ENCODE measurements around the gene EPHB6. TPM values are rescaled to one million over a fixed set of nuclear protein-coding genes. Genes with fewer than 3 reads are reported as not detected.

The EPHB6 gene
- total RNA-seq, 4 donors from 2014 or later: 3.3 to 10.5 (median 5.5) TPM

- WGBS: 22% methylated on average over 3 of the region's 3 CpGs
- Histone ChIP-seq H3K9me3 (peaks cover 0 to 5% (median 0%) of the 10 kb centered on the region in 4 donors), H3K4me1 (no peaks in the 10 kb centered on the region), H3K36me3 (no peaks in the 10 kb centered on the region), H3K27ac (replicated peaks in 1 of 4) (no peak overlapping the region), H3K4me3 (no peak overlapping the region), H3K27me3 (peaks cover 0 to 15% (median 0%) of the 10 kb centered on the region in 4 donors)
- no peak for DNase-seq (ENCODE audit: extremely low spot score)
- intact Hi-C loops (cut with DNase I): no loop called here
- TF ChIP-seq, protein P1, sequence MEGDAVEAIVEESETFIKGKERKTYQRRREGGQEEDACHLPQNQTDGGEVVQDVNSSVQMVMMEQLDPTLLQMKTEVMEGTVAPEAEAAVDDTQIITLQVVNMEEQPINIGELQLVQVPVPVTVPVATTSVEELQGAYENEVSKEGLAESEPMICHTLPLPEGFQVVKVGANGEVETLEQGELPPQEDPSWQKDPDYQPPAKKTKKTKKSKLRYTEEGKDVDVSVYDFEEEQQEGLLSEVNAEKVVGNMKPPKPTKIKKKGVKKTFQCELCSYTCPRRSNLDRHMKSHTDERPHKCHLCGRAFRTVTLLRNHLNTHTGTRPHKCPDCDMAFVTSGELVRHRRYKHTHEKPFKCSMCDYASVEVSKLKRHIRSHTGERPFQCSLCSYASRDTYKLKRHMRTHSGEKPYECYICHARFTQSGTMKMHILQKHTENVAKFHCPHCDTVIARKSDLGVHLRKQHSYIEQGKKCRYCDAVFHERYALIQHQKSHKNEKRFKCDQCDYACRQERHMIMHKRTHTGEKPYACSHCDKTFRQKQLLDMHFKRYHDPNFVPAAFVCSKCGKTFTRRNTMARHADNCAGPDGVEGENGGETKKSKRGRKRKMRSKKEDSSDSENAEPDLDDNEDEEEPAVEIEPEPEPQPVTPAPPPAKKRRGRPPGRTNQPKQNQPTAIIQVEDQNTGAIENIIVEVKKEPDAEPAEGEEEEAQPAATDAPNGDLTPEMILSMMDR (IDR thresholded peaks at IDR 0.05): no peak
- no peak for TF ChIP-seq EP300 (IDR thresholded peaks at IDR 0.05)
- TF ChIP-seq POLR2A (IDR thresholded peaks at IDR 0.05; ENCODE audit: low read depth): no peak
- no peak for TF ChIP-seq POLR2AphosphoS5 (IDR thresholded peaks at IDR 0.05)
These were observed 44.8 kb downstream of the EPHB6 start for GRCh38 chr7:142899661-142900060.

DNA sequence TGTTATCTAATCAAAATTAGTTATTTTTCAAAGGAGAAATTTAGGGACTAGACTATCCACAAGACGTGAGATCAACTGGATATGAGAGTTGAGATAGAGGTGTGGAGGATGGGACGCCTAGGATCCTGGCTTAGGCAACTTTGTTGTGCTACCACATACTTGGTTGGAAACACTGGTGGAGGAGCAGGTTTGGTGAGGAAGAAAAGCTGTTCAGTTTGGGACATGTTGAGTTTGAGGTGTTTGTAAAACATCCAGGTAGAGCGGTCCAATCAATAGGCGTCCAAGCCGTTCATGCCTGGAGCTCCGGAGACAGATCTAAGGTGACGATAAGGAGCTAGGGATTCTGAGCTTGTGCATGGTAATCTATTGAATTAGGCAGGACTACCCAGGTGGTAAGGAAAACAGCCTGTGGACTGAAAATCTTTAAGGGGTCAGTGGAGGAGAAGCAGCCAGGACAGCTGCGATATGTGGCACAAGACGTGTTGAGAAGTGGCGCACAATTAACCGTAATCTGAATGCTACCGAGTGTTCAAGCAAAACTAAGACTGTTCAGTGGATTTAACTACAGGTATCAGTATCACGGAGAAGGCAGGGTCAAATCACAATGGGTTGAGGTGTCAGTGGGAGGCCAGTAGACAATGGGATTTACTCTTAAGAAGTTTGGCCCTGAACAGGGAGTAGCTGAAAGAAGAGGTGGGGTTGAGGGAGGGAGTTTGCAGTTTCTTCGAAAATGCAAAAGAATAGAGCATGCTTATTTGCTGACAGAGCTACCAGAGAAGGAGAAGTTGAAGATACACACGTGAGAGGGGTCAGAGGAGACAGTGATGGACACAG, 46.8 kb downstream of the EPHB6 start:
- no peak for DNase-seq (ENCODE audit: extremely low spot score)
- no peaks in the 10 kb centered on the region for H3K4me1 ChIP-seq
- TF ChIP-seq POLR2A (IDR thresholded peaks at IDR 0.05; ENCODE audit: low read depth): no peak
- no peak for TF ChIP-seq EP300 (IDR thresholded peaks at IDR 0.05)
- TF ChIP-seq, protein P1 (IDR thresholded peaks at IDR 0.05): no peak
- TF ChIP-seq POLR2AphosphoS5 (IDR thresholded peaks at IDR 0.05): no peak
- no peak overlapping the region for H3K4me3 ChIP-seq
- intact Hi-C loops (cut with DNase I): no loop called here
- H3K27ac ChIP-seq (replicated peaks in 1 of 4): no peak overlapping the region
- peaks cover 0 to 6% (median 0%) of the 10 kb centered on the region in 4 donors for H3K9me3 ChIP-seq
- H3K36me3 ChIP-seq: no peaks in the 10 kb centered on the region
- peaks cover 0 to 6% (median 0%) of the 10 kb centered on the region in 4 donors for H3K27me3 ChIP-seq
- WGBS: 78% methylated on average over 15 of the region's 15 CpGs

GRCh38 chr7:142904128-142904527, 49.3 kb downstream of the EPHB6 start:
- H3K27ac ChIP-seq (replicated peaks in 1 of 4): no peak overlapping the region
- intact Hi-C loops (cut with DNase I): no loop called here
- TF ChIP-seq POLR2AphosphoS5 (IDR thresholded peaks at IDR 0.05): no peak
- no peak for TF ChIP-seq POLR2A (IDR thresholded peaks at IDR 0.05; ENCODE audit: low read depth)
- TF ChIP-seq EP300 (IDR thresholded peaks at IDR 0.05): no peak
- TF ChIP-seq, protein P1 (IDR thresholded peaks at IDR 0.05): no peak
- DNase-seq (ENCODE audit: extremely low spot score): no peak
- H3K4me3 ChIP-seq: no peak overlapping the region
- no peaks in the 10 kb centered on the region for H3K4me1 ChIP-seq
- no peaks in the 10 kb centered on the region for H3K27me3 ChIP-seq
- peaks cover 0 to 6% (median 0%) of the 10 kb centered on the region in 4 donors for H3K9me3 ChIP-seq
- H3K36me3 ChIP-seq: no peaks in the 10 kb centered on the region

DNA sequence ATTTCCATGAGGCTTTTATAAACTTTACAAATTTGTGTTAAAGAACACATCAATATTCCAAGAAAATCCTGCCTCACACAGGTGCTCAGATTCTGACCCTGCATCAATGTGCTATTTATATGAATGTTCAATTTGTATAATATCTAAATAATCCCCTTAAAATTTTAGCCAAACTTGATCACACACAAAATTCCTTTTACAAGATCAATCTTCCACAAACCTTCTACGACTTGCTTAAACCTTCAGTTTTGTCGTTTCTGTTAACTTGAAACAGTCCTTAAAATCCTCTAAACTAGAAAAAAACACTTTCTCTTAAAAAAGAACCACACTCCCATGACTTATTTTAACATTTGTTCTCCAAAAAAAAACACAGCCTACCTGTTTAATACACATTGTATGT, 50.9 kb downstream of the EPHB6 start:
- Histone ChIP-seq H3K4me1 (no peaks in the 10 kb centered on the region), H3K27ac (replicated peaks in 1 of 4) (no peak overlapping the region), H3K27me3 (no peaks in the 10 kb centered on the region), H3K4me3 (no peak overlapping the region), H3K9me3 (peaks cover 0 to 6% (median 0%) of the 10 kb centered on the region in 4 donors), H3K36me3 (no peaks in the 10 kb centered on the region)
- TF ChIP-seq EP300 (IDR thresholded peaks at IDR 0.05): no peak
- no peak for TF ChIP-seq POLR2A (IDR thresholded peaks at IDR 0.05; ENCODE audit: low read depth)
- TF ChIP-seq POLR2AphosphoS5 (IDR thresholded peaks at IDR 0.05): no peak
- TF ChIP-seq, protein P1 (IDR thresholded peaks at IDR 0.05): no peak
- DNase-seq (ENCODE audit: extremely low spot score): no peak
- intact Hi-C loops (cut with DNase I): no loop called here
- WGBS: 78% methylated on average over 2 of the region's 2 CpGs
